Loucy (cell line): Measurements from ENCODE around the gene LARGE2.

Source experiments
- H2AFZ ChIP-seq: fragments of 200-600 bp; sonication (generic); 2 replicates; pipeline ENCODE4 v1.6.0; 2016; ENCODE audit warnings: antibody characterized with exemption, mild to moderate bottlenecking, low read length, moderate library complexity
- H3F3A ChIP-seq: fragments of 200-600 bp; 2 replicates; pipeline ENCODE4 v1.6.0; 2016; ENCODE audit warnings: antibody characterized with exemption, low read depth, mild to moderate bottlenecking
- H3K27me3 ChIP-seq: fragments of 200-600 bp; sonication (generic); 2 replicates; pipeline ENCODE4 v1.6.1; 2014; ENCODE audit warnings: low read length, mild to moderate bottlenecking; ENCODE audit not compliant: insufficient read depth, poor library complexity, severe bottlenecking
- H3K36me3 ChIP-seq: fragments of 200-600 bp; sonication (generic); 2 replicates; pipeline ENCODE4 v1.6.1; 2016; ENCODE audit warnings: low read length; ENCODE audit not compliant: insufficient read depth
- H3K4me1 ChIP-seq: fragments of 200-600 bp; sonication (generic); 2 replicates; pipeline ENCODE4 v1.5.1; 2014; ENCODE audit warnings: low read length, mild to moderate bottlenecking; ENCODE audit not compliant: insufficient read depth, poor library complexity, severe bottlenecking
- H3K4me2 ChIP-seq: fragments of 200-600 bp; sonication (generic); 2 replicates; pipeline ENCODE4 v1.6.0; 2014; ENCODE audit warnings: antibody characterized with exemption, low read length, low read depth, mild to moderate bottlenecking; ENCODE audit not compliant: poor library complexity, severe bottlenecking
- H3K4me3 ChIP-seq: fragments of 200-600 bp; sonication (generic); 2 replicates; pipeline ENCODE4 v1.5.1; 2014; ENCODE audit warnings: low read length, mild to moderate bottlenecking, mixed read lengths; ENCODE audit not compliant: poor library complexity, severe bottlenecking
- H3K79me2 ChIP-seq: fragments of 200-600 bp; sonication (generic); 2 replicates; pipeline ENCODE4 v1.6.1; 2014; ENCODE audit warnings: low read length; ENCODE audit not compliant: insufficient read depth
- H3K9ac ChIP-seq: fragments of 200-600 bp; sonication (generic); 2 replicates; pipeline ENCODE4 v1.6.0; 2014; ENCODE audit warnings: mild to moderate bottlenecking, low read depth, low read length, moderate library complexity; ENCODE audit not compliant: poor library complexity, severe bottlenecking
- H3K9me2 ChIP-seq: fragments of 200-600 bp; sonication (generic); replicated peaks from 2 replicates; pipeline ENCODE4 v1.6.1; 2016; ENCODE audit warnings: low read depth, low read length, mixed read lengths
- H3K9me3 ChIP-seq: fragments of 200-600 bp; sonication (generic); 2 replicates; pipeline ENCODE4 v1.6.1; 2014; ENCODE audit warnings: mild to moderate bottlenecking, antibody characterized with exemption, low read length, low read depth; ENCODE audit not compliant: insufficient read depth
- H4K20me1 ChIP-seq: fragments of 200-600 bp; sonication (generic); 2 replicates; pipeline ENCODE4 v1.6.0; 2014; ENCODE audit warnings: antibody characterized with exemption, low read length, mild to moderate bottlenecking; ENCODE audit not compliant: insufficient read depth, poor library complexity, severe bottlenecking
- CTCF ChIP-seq: fragments of 200-600 bp; sonication (generic); conservative IDR thresholded peaks from 2 replicates; pipeline ENCODE4 v1.5.1; 2014; ENCODE audit warnings: mild to moderate bottlenecking, antibody characterized with exemption, low read length
- EZH2phosphoT487 ChIP-seq: fragments of 200-600 bp; IDR thresholded peaks from 2 replicates; pipeline ENCODE4 v1.6.1; 2018; ENCODE audit warnings: antibody characterized with exemption, mild to moderate bottlenecking, moderate library complexity, borderline replicate concordance

Gene LARGE2

GRCh38 chr11:45927684-45928413, 5.4 kb downstream of the LARGE2 start:
- Histone ChIP-seq H3K9ac (no peak overlapping the region), H2AFZ (no peak overlapping the region), H3K4me3 (no peak overlapping the region), H3K4me1 (peaks cover 10% of the 10 kb centered on the region), H3K36me3 (peaks cover 10% of the 10 kb centered on the region; the same call in 1 of the 2 replicates), H3K9me2 (no peaks in the 10 kb centered on the region), H3K4me2 (peak overlapping the region; percentile 41), H3K9me3 (no peaks in the 10 kb centered on the region), H3K27me3 (no peaks in the 10 kb centered on the region), H4K20me1 (no peaks in the 10 kb centered on the region), H3F3A (no peaks in the 10 kb centered on the region), H3K79me2 (no peaks in the 10 kb centered on the region)
- no peak for TF ChIP-seq CTCF
- no peak for TF ChIP-seq EZH2phosphoT487

- H3F3A ChIP-seq, result no peaks in the 10 kb centered on the region
- TF ChIP-seq EZH2phosphoT487 (no peak), CTCF (no peak)
- peaks cover 10% of the 10 kb centered on the region for H3K4me1 ChIP-seq
- H2AFZ ChIP-seq, result no peak overlapping the region
- no peaks in the 10 kb centered on the region for H3K27me3 ChIP-seq
- no peak overlapping the region for H3K4me3 ChIP-seq
- H3K36me3 ChIP-seq, result peaks cover 18% of the 10 kb centered on the region; the same call in 1 of the 2 replicates
- no peak overlapping the region for H3K9ac ChIP-seq
- no peak overlapping the region for H3K4me2 ChIP-seq
- no peaks in the 10 kb centered on the region for H3K9me2 ChIP-seq
- no peaks in the 10 kb centered on the region for H3K79me2 ChIP-seq
- H3K9me3 ChIP-seq, result no peaks in the 10 kb centered on the region
- H4K20me1 ChIP-seq, result no peaks in the 10 kb centered on the region
Measured at GRCh38 chr11:45928535-45929215, 6.2 kb downstream of the LARGE2 start.

- Histone ChIP-seq H3K9me3 (no peaks in the 10 kb centered on the region), H3F3A (no peaks in the 10 kb centered on the region), H3K9me2 (no peaks in the 10 kb centered on the region), H3K4me2 (no peak overlapping the region), H2AFZ (no peak overlapping the region), H3K4me1 (peaks cover 10% of the 10 kb centered on the region), H3K4me3 (no peak overlapping the region), H4K20me1 (no peaks in the 10 kb centered on the region), H3K79me2 (no peaks in the 10 kb centered on the region), H3K27me3 (no peaks in the 10 kb centered on the region), H3K36me3 (peaks cover 27% of the 10 kb centered on the region; the same call in 1 of the 2 replicates), H3K9ac (no peak overlapping the region)
- TF ChIP-seq CTCF (no peak), EZH2phosphoT487 (no peak)
Measured at GRCh38 chr11:45929486-45930030, 7.1 kb downstream of the LARGE2 start.
